ENCODE results near the gene OR1A2. TPM values are rescaled to one million over a fixed set of nuclear protein-coding genes. Genes with fewer than 3 reads are reported as not detected.
A peak's percentile ranks its signal among the peaks of the same experiment; 100 is the strongest.

The OR1A2 gene
- total RNA-seq (not detected), polyA plus RNA-seq (not detected)
- long read RNA-seq, donor 1: 0 reads
- long read RNA-seq, donor 2: 0 reads
- long read RNA-seq, donor 3: 0 reads

GRCh38 chr17:3197219-3197618 is at the start of gene OR1A2:
OR1A2 (plus strand) TSS chr17:3197519; CDS start chr17:3197519, 0 bp downstream.
- no peak within 1 kb of the TSS for H3K4me3 ChIP-seq
- WGBS, 2 donors: 73 to 74% methylated on average over 4 of the region's 4 CpGs
- no peak for ATAC-seq

GRCh38 chr17:3157218-3157617 is 40.1 kb upstream of the OR1A2 start:
- H3K4me3 ChIP-seq: no peak overlapping the region
- ATAC-seq (no peak), DNase-seq (no peak)
- peaks cover 0 to 15% (median 0%) of the 10 kb centered on the region in 11 donors for H3K9me3 ChIP-seq
- intact Hi-C loops (cut with DNase I): no loop called here
- no peaks in the 10 kb centered on the region for H3K36me3 ChIP-seq
- H3K27me3 ChIP-seq: peaks cover 0 to 24% (median 10%) of the 10 kb centered on the region in 7 donors
- 81% methylated on average over 1 of the region's 1 CpG for WGBS, 2 donors
- no peaks in the 10 kb centered on the region for H3K4me1 ChIP-seq
- TF ChIP-seq CTCF (IDR thresholded peaks at IDR 0.05): no peak
- no peak overlapping the region for H3K27ac ChIP-seq

More at GRCh38 chr17:3197219-3197618, at the start of gene OR1A2:
- no peaks in the 10 kb centered on the region for H3K36me3 ChIP-seq
- no peak for DNase-seq
- H3K27me3 ChIP-seq: peaks cover 0 to 22% (median 14%) of the 10 kb centered on the region in 7 donors
- no peaks in the 10 kb centered on the region for H3K4me1 ChIP-seq
- intact Hi-C loops (cut with DNase I): no loop called here
- no peak for TF ChIP-seq CTCF (IDR thresholded peaks at IDR 0.05)
- H3K27ac ChIP-seq: no peak within 1 kb of the TSS
- H3K9me3 ChIP-seq: peaks cover 0 to 16% (median 11%) of the 10 kb centered on the region in 11 donors

GRCh38 chr17:3167574-3167973 is 29.7 kb upstream of the OR1A2 start:
- intact Hi-C loops (cut with DNase I): no loop called here
- DNase-seq (no peak), ATAC-seq (no peak)
- no peak for TF ChIP-seq CTCF (IDR thresholded peaks at IDR 0.05)
- H3K36me3 ChIP-seq: no peaks in the 10 kb centered on the region
- peak overlapping the region in 1 of 10 donors; percentile 20 for H3K27ac ChIP-seq
- peaks cover 0 to 23% (median 4%) of the 10 kb centered on the region in 11 donors for H3K9me3 ChIP-seq
- peaks cover 0 to 9% (median 3%) of the 10 kb centered on the region in 7 donors for H3K27me3 ChIP-seq
- peaks cover 0 to 7% (median 0%) of the 10 kb centered on the region in 9 donors for H3K4me1 ChIP-seq
- WGBS, 2 donors: 58 to 62% methylated on average over 5 of the region's 5 CpGs
- H3K4me3 ChIP-seq: no peak overlapping the region

- TF ChIP-seq CTCF (IDR thresholded peaks at IDR 0.05): no peak
- no peak overlapping the region for H3K4me3 ChIP-seq
- ATAC-seq: no peak
- no peaks in the 10 kb centered on the region for H3K36me3 ChIP-seq
- no peak overlapping the region for H3K27ac ChIP-seq
- 38 to 39% methylated on average over 4 of the region's 4 CpGs for WGBS, 2 donors
- no peaks in the 10 kb centered on the region for H3K4me1 ChIP-seq
- H3K27me3 ChIP-seq: peaks cover 0 to 12% (median under 1%) of the 10 kb centered on the region in 7 donors
- no peak for DNase-seq
- no peaks in the 10 kb centered on the region for H3K9me3 ChIP-seq
- intact Hi-C loops (cut with DNase I): no loop called here
These were observed 7.4 kb upstream of the OR1A2 start for GRCh38 chr17:3189961-3190360.
